Activated T-cell treated with anti-CD3 and anti-CD28 coated beads, Interleukin-2, amount 50 U/mL, for 72 hours (primary cell): ENCODE data around the gene EPHA5. TPM values are rescaled to one million over a fixed set of nuclear protein-coding genes. Genes with fewer than 3 reads are reported as not detected.
"Not testable (repeated sequence)": the region's sequence is repeated elsewhere in the genome, so short reads cannot be mapped to it uniquely, and the experiment has no call there.

Experiments used
- ATAC-seq, 2 donors: fragments of 150-1000 bp; cut with Tn5 transposase; replicated peaks in 1 of 2; 2 replicates each; pipeline ENCODE4 v1.10.0; 2021; ENCODE audit warnings: moderate library complexity in 2 of 2, mild to moderate bottlenecking in 1 of 2
- DNase-seq, 2 donors: peaks; one replicate each; pipeline ENCODE4 v3.0.0; 2021 to 2022; ENCODE audit warnings: mixed read lengths in 1 of 2
- H3K27ac Mint-ChIP-seq: one replicate; pipeline ENCODE4 v1.8.0; 2022; ENCODE audit warnings: mild to moderate bottlenecking, moderate library complexity, mixed read lengths
- H3K27me3 Mint-ChIP-seq: one replicate; pipeline ENCODE4 v1.8.0; 2022; ENCODE audit warnings: low read depth, mixed read lengths
- H3K36me3 Mint-ChIP-seq, 2 donors: one replicate each; pipeline ENCODE4 v1.8.0; 2022; ENCODE audit warnings: mixed read lengths in 2 of 2, mild to moderate bottlenecking in 1 of 2; ENCODE audit not compliant: insufficient read depth in 2 of 2
- H3K4me1 Mint-ChIP-seq: one replicate; pipeline ENCODE4 v1.8.0; 2022; ENCODE audit warnings: low read depth, mixed read lengths
- H3K4me3 Mint-ChIP-seq, 2 donors: one replicate each; pipeline ENCODE4 v1.8.0; 2022; ENCODE audit warnings: mild to moderate bottlenecking in 2 of 2, mixed read lengths in 2 of 2, moderate library complexity in 2 of 2
- H3K9me3 Mint-ChIP-seq, 2 donors: one replicate each; pipeline ENCODE4 v1.8.0; 2022; ENCODE audit warnings: mixed read lengths in 2 of 2
- total RNA-seq, 2 donors: library from RNA; stranded (reverse); gene quantifications; one replicate each; pipeline ENCODE4 v1.2.3, GENCODE V29; 2022

Gene EPHA5
- total RNA-seq, 2 donors from 2014 or later, result not detected

GRCh38 chr4:65370709-65371108, 299.6 kb downstream of the EPHA5 start:
- H3K36me3 Mint-ChIP-seq, result peaks cover 0 to 2% of the 10 kb centered on the region in 2 donors
- no peak overlapping the region for H3K4me3 Mint-ChIP-seq
- no peak overlapping the region for H3K27ac Mint-ChIP-seq
- DNase-seq, result no peak
- peaks cover 4 to 6% of the 10 kb centered on the region in 2 donors for H3K9me3 Mint-ChIP-seq
- H3K27me3 Mint-ChIP-seq, result no peaks in the 10 kb centered on the region
- ATAC-seq, result no peak
- no peaks in the 10 kb centered on the region for H3K4me1 Mint-ChIP-seq

GRCh38 chr4:65367306-65367705, 303.0 kb downstream of the EPHA5 start:
- Mint-ChIP-seq H3K27me3 (no peaks in the 10 kb centered on the region), H3K36me3 (peaks cover 0 to 2% of the 10 kb centered on the region in 2 donors), H3K4me3 (no peak overlapping the region), H3K9me3 (peaks cover 6 to 10% of the 10 kb centered on the region in 2 donors), H3K27ac (no peak overlapping the region), H3K4me1 (no peaks in the 10 kb centered on the region)
- ATAC-seq (no peak), DNase-seq (no peak)

GRCh38 chr4:65358914-65359313, 311.4 kb downstream of the EPHA5 start:
- Mint-ChIP-seq H3K27ac (no peak overlapping the region), H3K4me3 (no peak overlapping the region), H3K36me3 (no peaks in the 10 kb centered on the region), H3K27me3 (no peaks in the 10 kb centered on the region), H3K4me1 (no peaks in the 10 kb centered on the region), H3K9me3 (peaks cover 2 to 7% of the 10 kb centered on the region in 2 donors)
- no peak for ATAC-seq
- DNase-seq, result no peak

GRCh38 chr4:65353098-65353497, 317.2 kb downstream of the EPHA5 start:
- ATAC-seq (no peak), DNase-seq (no peak)
- Mint-ChIP-seq H3K4me3 (no peak overlapping the region), H3K27me3 (no peaks in the 10 kb centered on the region), H3K36me3 (no peaks in the 10 kb centered on the region), H3K9me3 (peaks cover 4 to 7% of the 10 kb centered on the region in 2 donors), H3K27ac (no peak overlapping the region), H3K4me1 (no peaks in the 10 kb centered on the region)

GRCh38 chr4:65344278-65344825, 325.9 kb downstream of the EPHA5 start:
- no peak for DNase-seq
- Mint-ChIP-seq H3K9me3 (peaks cover 4 to 5% of the 10 kb centered on the region in 2 donors), H3K4me1 (no peaks in the 10 kb centered on the region), H3K4me3 (no peak overlapping the region), H3K27me3 (no peaks in the 10 kb centered on the region), H3K36me3 (no peaks in the 10 kb centered on the region), H3K27ac (no peak overlapping the region)
- no peak for ATAC-seq

- ATAC-seq, result no peak
- peaks cover 4 to 5% of the 10 kb centered on the region in 2 donors for H3K9me3 Mint-ChIP-seq
These were observed 326.9 kb downstream of the EPHA5 start for GRCh38 chr4:65343342-65343741.

GRCh38 chr4:65341557-65341956, 328.7 kb downstream of the EPHA5 start:
- ATAC-seq (no peak), DNase-seq (no peak)
- H3K27me3 Mint-ChIP-seq, result no peaks in the 10 kb centered on the region
- no peaks in the 10 kb centered on the region for H3K36me3 Mint-ChIP-seq
- no peaks in the 10 kb centered on the region for H3K4me1 Mint-ChIP-seq
- no peak overlapping the region for H3K4me3 Mint-ChIP-seq
- peaks cover 3 to 4% of the 10 kb centered on the region in 2 donors for H3K9me3 Mint-ChIP-seq
- H3K27ac Mint-ChIP-seq, result no peak overlapping the region

More at GRCh38 chr4:65343342-65343741, 326.9 kb downstream of the EPHA5 start:
- Mint-ChIP-seq H3K27me3 (no peaks in the 10 kb centered on the region), H3K4me1 (no peaks in the 10 kb centered on the region), H3K4me3 (no peak overlapping the region), H3K36me3 (no peaks in the 10 kb centered on the region), H3K27ac (no peak overlapping the region)
- DNase-seq, result no peak

- DNase-seq (no peak), ATAC-seq (no peak)
- Mint-ChIP-seq H3K4me3 (no peak overlapping the region), H3K27ac (no peak overlapping the region), H3K36me3 (no peaks in the 10 kb centered on the region), H3K4me1 (no peaks in the 10 kb centered on the region), H3K9me3 (peaks cover 3 to 8% of the 10 kb centered on the region in 2 donors), H3K27me3 (no peaks in the 10 kb centered on the region)
These were observed 329.7 kb downstream of the EPHA5 start for GRCh38 chr4:65340382-65341109.

GRCh38 chr4:65337371-65337770, 332.9 kb downstream of the EPHA5 start:
- H3K9me3 Mint-ChIP-seq, result peaks cover 6 to 12% of the 10 kb centered on the region in 2 donors
- DNase-seq (no peak), ATAC-seq (no peak)
- no peak overlapping the region for H3K4me3 Mint-ChIP-seq
- no peaks in the 10 kb centered on the region for H3K36me3 Mint-ChIP-seq
- H3K27me3 Mint-ChIP-seq, result no peaks in the 10 kb centered on the region
- H3K4me1 Mint-ChIP-seq, result no peaks in the 10 kb centered on the region
- H3K27ac Mint-ChIP-seq, result no peak overlapping the region

- ATAC-seq (no peak), DNase-seq (no peak)
- Mint-ChIP-seq H3K27ac (no peak overlapping the region), H3K36me3 (no peaks in the 10 kb centered on the region), H3K4me1 (no peaks in the 10 kb centered on the region), H3K9me3 (peaks cover 6 to 12% of the 10 kb centered on the region in 2 donors), H3K27me3 (no peaks in the 10 kb centered on the region), H3K4me3 (no peak overlapping the region)
These were observed 333.8 kb downstream of the EPHA5 start for GRCh38 chr4:65336465-65336864.

GRCh38 chr4:65316534-65316933, 353.8 kb downstream of the EPHA5 start:
- peaks cover 3 to 4% of the 10 kb centered on the region in 2 donors for H3K9me3 Mint-ChIP-seq
- ATAC-seq (no peak), DNase-seq (no peak)
- H3K27ac Mint-ChIP-seq, result no peak overlapping the region
- no peaks in the 10 kb centered on the region for H3K27me3 Mint-ChIP-seq
- H3K36me3 Mint-ChIP-seq, result no peaks in the 10 kb centered on the region
- H3K4me1 Mint-ChIP-seq, result no peaks in the 10 kb centered on the region
- H3K4me3 Mint-ChIP-seq, result no peak overlapping the region

GRCh38 chr4:65311120-65311519, 359.2 kb downstream of the EPHA5 start:
- no peaks in the 10 kb centered on the region for H3K27me3 Mint-ChIP-seq
- H3K4me1 Mint-ChIP-seq, result no peaks in the 10 kb centered on the region
- H3K27ac Mint-ChIP-seq, result no peak overlapping the region
- ATAC-seq (no peak), DNase-seq (no peak)
- H3K4me3 Mint-ChIP-seq, result no peak overlapping the region
- peaks cover 3 to 6% of the 10 kb centered on the region in 2 donors for H3K9me3 Mint-ChIP-seq
- H3K36me3 Mint-ChIP-seq, result no peaks in the 10 kb centered on the region

GRCh38 chr4:65310586-65310985, 359.7 kb downstream of the EPHA5 start:
- no peak overlapping the region for H3K4me3 Mint-ChIP-seq
- DNase-seq (no peak), ATAC-seq (no peak)
- no peak overlapping the region for H3K27ac Mint-ChIP-seq
- no peaks in the 10 kb centered on the region for H3K4me1 Mint-ChIP-seq
- H3K36me3 Mint-ChIP-seq, result no peaks in the 10 kb centered on the region
- peaks cover 3 to 6% of the 10 kb centered on the region in 2 donors for H3K9me3 Mint-ChIP-seq
- H3K27me3 Mint-ChIP-seq, result no peaks in the 10 kb centered on the region

GRCh38 chr4:65308626-65309025, 361.7 kb downstream of the EPHA5 start:
- not testable (repeated sequence) for H3K27ac Mint-ChIP-seq, H3K9me3 Mint-ChIP-seq, DNase-seq, H3K4me3 Mint-ChIP-seq, ATAC-seq, H3K4me1 Mint-ChIP-seq, H3K27me3 Mint-ChIP-seq, H3K36me3 Mint-ChIP-seq
